Measurements from ENCODE around the gene MSI2.

Gene MSI2

GRCh38 chr17:57467801-57468200 is 211.5 kb downstream of the MSI2 start:
- DNase-seq (ENCODE audit: extremely low read depth in 1 of 2, low read depth in 1 of 2): no peak

- no peak for DNase-seq (ENCODE audit: extremely low read depth in 1 of 2, low read depth in 1 of 2)
These were observed 212.8 kb downstream of the MSI2 start for GRCh38 chr17:57468932-57469775.

- DNase-seq (ENCODE audit: extremely low read depth in 1 of 2, low read depth in 1 of 2): no peak
These were observed 214.6 kb downstream of the MSI2 start for GRCh38 chr17:57470906-57471305.

- DNase-seq (ENCODE audit: extremely low read depth in 1 of 2, low read depth in 1 of 2): no peak
These were observed 215.6 kb downstream of the MSI2 start for GRCh38 chr17:57471868-57472368.

- DNase-seq (ENCODE audit: extremely low read depth in 1 of 2, low read depth in 1 of 2): no peak
These were observed 219.5 kb downstream of the MSI2 start for GRCh38 chr17:57475796-57476195.

GRCh38 chr17:57477522-57478362 is 221.4 kb downstream of the MSI2 start:
- no peak for DNase-seq (ENCODE audit: extremely low read depth in 1 of 2, low read depth in 1 of 2)

GRCh38 chr17:57478478-57479250 is 222.3 kb downstream of the MSI2 start:
- DNase-seq (ENCODE audit: extremely low read depth in 1 of 2, low read depth in 1 of 2): no peak

- DNase-seq (ENCODE audit: extremely low read depth in 1 of 2, low read depth in 1 of 2): no peak
These were observed 224.3 kb downstream of the MSI2 start for GRCh38 chr17:57480438-57481196.

GRCh38 chr17:57481910-57482391 is 225.6 kb downstream of the MSI2 start:
- no peak for DNase-seq (ENCODE audit: extremely low read depth in 1 of 2, low read depth in 1 of 2)

GRCh38 chr17:57482657-57483056 is 226.3 kb downstream of the MSI2 start:
- no peak for DNase-seq (ENCODE audit: extremely low read depth in 1 of 2, low read depth in 1 of 2)

- DNase-seq (ENCODE audit: extremely low read depth in 1 of 2, low read depth in 1 of 2): no peak
These were observed 227.9 kb downstream of the MSI2 start for GRCh38 chr17:57484081-57484666.

GRCh38 chr17:57484826-57485565 is 228.7 kb downstream of the MSI2 start:
- DNase-seq (ENCODE audit: extremely low read depth in 1 of 2, low read depth in 1 of 2): no peak

- DNase-seq (ENCODE audit: extremely low read depth in 1 of 2, low read depth in 1 of 2): no peak
These were observed 229.2 kb downstream of the MSI2 start for GRCh38 chr17:57485566-57485865.

- no peak for DNase-seq (ENCODE audit: extremely low read depth in 1 of 2, low read depth in 1 of 2)
These were observed 229.9 kb downstream of the MSI2 start for GRCh38 chr17:57485916-57486881.

- DNase-seq (ENCODE audit: extremely low read depth in 1 of 2, low read depth in 1 of 2): no peak
These were observed 230.6 kb downstream of the MSI2 start for GRCh38 chr17:57486882-57487301.

- DNase-seq (ENCODE audit: extremely low read depth in 1 of 2, low read depth in 1 of 2): no peak
These were observed 231.2 kb downstream of the MSI2 start for GRCh38 chr17:57487573-57487972.

- no peak for DNase-seq (ENCODE audit: extremely low read depth in 1 of 2, low read depth in 1 of 2)
These were observed 232.5 kb downstream of the MSI2 start for GRCh38 chr17:57488856-57489255.

- DNase-seq (ENCODE audit: extremely low read depth in 1 of 2, low read depth in 1 of 2): no peak
These were observed 233.0 kb downstream of the MSI2 start for GRCh38 chr17:57489321-57489720.
